ENCODE measurements around the gene DYNC1LI1. TPM values are rescaled to one million over a fixed set of nuclear protein-coding genes. Genes with fewer than 3 reads are reported as not detected.

Gene DYNC1LI1
- polyA plus RNA-seq, 1 of the 3 experiments (the other 2 are of a cell fraction) = 15.4 TPM

DNA sequence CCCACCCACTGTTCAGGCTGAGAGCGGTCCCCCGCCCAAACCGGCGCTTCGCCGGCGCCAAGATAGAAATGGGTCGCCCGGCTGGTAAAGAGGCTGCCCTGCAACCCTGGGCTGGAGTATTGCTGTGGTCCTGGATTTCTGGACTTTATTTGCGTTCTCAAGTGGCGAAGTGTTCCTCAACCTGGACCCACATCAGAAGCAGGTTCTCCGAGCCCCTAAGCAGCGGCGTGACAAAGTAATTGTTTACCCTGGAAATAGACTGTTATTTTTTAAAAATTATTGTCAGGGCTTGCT, 481 bp upstream of the DYNC1LI1 start:
- peaks cover 25% of the 10 kb centered on the region for H4K20me1 ChIP-seq (ENCODE audit: insufficient read depth)
- no peak for DNase-seq
- TF ChIP-seq FOXJ3 (CRISPR knock-in tag; IDR thresholded peaks at IDR 0.05) = 0 out of 2 replicates have a peak, but pooled peaks have one; percentile 32
- no peak for TF ChIP-seq RAD21 (IDR thresholded peaks at IDR 0.05; ENCODE audit: low read length)

GRCh38 chr3:32569540-32570420, 878 bp downstream of the DYNC1LI1 start:
- peak overlapping the region; percentile 86 for H3K4me2 ChIP-seq
- ChIA-PET CTCF (interaction anchor here (0.9 to 2.1 kb wide), 5 partner anchors 9 to 102 kb away, joined by 3 to 7 read pairs (median 3); no protein-coding TSS in a partner anchor), POLR2A (interaction anchor here (0.8 kb wide), 1 partner anchor 9 kb away, joined by 3 read pairs; no protein-coding TSS in a partner anchor)
- peaks cover 8% of the 10 kb centered on the region for H3F3A ChIP-seq (replicated peaks; ENCODE audit: insufficient read depth)
- peak; percentile 77 for DNase-seq
- peaks cover 30% of the 10 kb centered on the region for H4K20me1 ChIP-seq (ENCODE audit: insufficient read depth)
- no peaks in the 10 kb centered on the region for H3K27me3 ChIP-seq (ENCODE audit: insufficient read depth)
- H3K36me3 ChIP-seq (replicated peaks in 1 of 2; ENCODE audit: control insufficient read depth in 1 of 2, insufficient read depth in 2 of 2, low read length in 1 of 2) = peaks cover 0 to 14% of the 10 kb centered on the region in 2 experiments
- peak overlapping the region; percentile 85 to 87 for H3K4me3 ChIP-seq (ENCODE audit: low read depth in 2 of 2, low read length in 1 of 2)
- H3K79me2 ChIP-seq (ENCODE audit: insufficient read depth) = peaks cover 57% of the 10 kb centered on the region
- H3K9ac ChIP-seq = peak overlapping the region; percentile 97
- H3K9me2 ChIP-seq = no peaks in the 10 kb centered on the region
- H3K4me1 ChIP-seq (ENCODE audit: control insufficient read depth in 1 of 2, insufficient read depth in 2 of 2, low read depth in 1 of 2, low read length in 1 of 2) = peaks cover 4 to 6% of the 10 kb centered on the region in 2 experiments; a peak in 2 of 4 replicates
- under 1% methylated on average over 14 of the region's 40 CpGs for WGBS (ENCODE audit: low lambda C conversion rate)
- H2AFZ ChIP-seq (ENCODE audit: low read depth) = peak overlapping the region; percentile 76
- peak overlapping the region; percentile 90 to 96 for H3K27ac ChIP-seq (ENCODE audit: low read depth in 2 of 2, low read length in 1 of 2)
- no peaks in the 10 kb centered on the region for H3K9me3 ChIP-seq
- TF ChIP-seq NRF1 (IDR thresholded peaks at IDR 0.05; ENCODE audit: low read depth, low read length) = no peak
- TF ChIP-seq, protein P1, sequence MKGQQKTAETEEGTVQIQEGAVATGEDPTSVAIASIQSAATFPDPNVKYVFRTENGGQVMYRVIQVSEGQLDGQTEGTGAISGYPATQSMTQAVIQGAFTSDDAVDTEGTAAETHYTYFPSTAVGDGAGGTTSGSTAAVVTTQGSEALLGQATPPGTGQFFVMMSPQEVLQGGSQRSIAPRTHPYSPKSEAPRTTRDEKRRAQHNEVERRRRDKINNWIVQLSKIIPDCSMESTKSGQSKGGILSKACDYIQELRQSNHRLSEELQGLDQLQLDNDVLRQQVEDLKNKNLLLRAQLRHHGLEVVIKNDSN (IDR thresholded peaks at IDR 0.05; ENCODE audit: borderline replicate concordance, low read depth) = no peak
- no peak for TF ChIP-seq TCF12 (IDR thresholded peaks at IDR 0.05)
- TF ChIP-seq TAF1 (IDR thresholded peaks at IDR 0.05; ENCODE audit: borderline replicate concordance, low read depth, low read length) = no peak
- TF ChIP-seq POLR2AphosphoS5 (IDR thresholded peaks at IDR 0.05; ENCODE audit: low read depth, low read length) = no peak
- TF ChIP-seq REST (IDR thresholded peaks at IDR 0.05; ENCODE audit: low read depth, low read length) = no peak
- no peak for TF ChIP-seq IRF3 (IDR thresholded peaks at IDR 0.05; ENCODE audit: low read depth, low read length)
- TF ChIP-seq CHD2 (IDR thresholded peaks at IDR 0.05; ENCODE audit: low read length, partially characterized antibody) = no peak
- TF ChIP-seq ELF1 (IDR thresholded peaks at IDR 0.05) = no peak
- TF ChIP-seq RXRA (IDR thresholded peaks at IDR 0.05; ENCODE audit: borderline replicate concordance, low read depth) = no peak
- TF ChIP-seq MXI1 (IDR thresholded peaks at IDR 0.05; ENCODE audit: low read depth, low read length) = peak; percentile 83
- no peak for TF ChIP-seq MEF2A (IDR thresholded peaks at IDR 0.05; ENCODE audit: borderline replicate concordance, low read depth)
- TF ChIP-seq, protein P2, sequence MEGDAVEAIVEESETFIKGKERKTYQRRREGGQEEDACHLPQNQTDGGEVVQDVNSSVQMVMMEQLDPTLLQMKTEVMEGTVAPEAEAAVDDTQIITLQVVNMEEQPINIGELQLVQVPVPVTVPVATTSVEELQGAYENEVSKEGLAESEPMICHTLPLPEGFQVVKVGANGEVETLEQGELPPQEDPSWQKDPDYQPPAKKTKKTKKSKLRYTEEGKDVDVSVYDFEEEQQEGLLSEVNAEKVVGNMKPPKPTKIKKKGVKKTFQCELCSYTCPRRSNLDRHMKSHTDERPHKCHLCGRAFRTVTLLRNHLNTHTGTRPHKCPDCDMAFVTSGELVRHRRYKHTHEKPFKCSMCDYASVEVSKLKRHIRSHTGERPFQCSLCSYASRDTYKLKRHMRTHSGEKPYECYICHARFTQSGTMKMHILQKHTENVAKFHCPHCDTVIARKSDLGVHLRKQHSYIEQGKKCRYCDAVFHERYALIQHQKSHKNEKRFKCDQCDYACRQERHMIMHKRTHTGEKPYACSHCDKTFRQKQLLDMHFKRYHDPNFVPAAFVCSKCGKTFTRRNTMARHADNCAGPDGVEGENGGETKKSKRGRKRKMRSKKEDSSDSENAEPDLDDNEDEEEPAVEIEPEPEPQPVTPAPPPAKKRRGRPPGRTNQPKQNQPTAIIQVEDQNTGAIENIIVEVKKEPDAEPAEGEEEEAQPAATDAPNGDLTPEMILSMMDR (IDR thresholded peaks at IDR 0.05) = 0 out of 2 replicates have a peak, but pooled peaks have one; percentile 8
- TF ChIP-seq, protein P3, sequence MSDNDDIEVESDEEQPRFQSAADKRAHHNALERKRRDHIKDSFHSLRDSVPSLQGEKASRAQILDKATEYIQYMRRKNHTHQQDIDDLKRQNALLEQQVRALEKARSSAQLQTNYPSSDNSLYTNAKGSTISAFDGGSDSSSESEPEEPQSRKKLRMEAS (IDR thresholded peaks at IDR 0.05; ENCODE audit: low read depth) = peak; percentile 21; the same call in 1 of the 2 replicates
- no peak for TF ChIP-seq RCOR1 (IDR thresholded peaks at IDR 0.05; ENCODE audit: low read length)
- no peak for TF ChIP-seq EP300 (IDR thresholded peaks at IDR 0.05; ENCODE audit: borderline replicate concordance in 1 of 2, low read depth in 1 of 2, low read length in 1 of 2)
- no peak for TF ChIP-seq FOXJ3 (CRISPR knock-in tag; IDR thresholded peaks at IDR 0.05)
- TF ChIP-seq FOXM1 (IDR thresholded peaks at IDR 0.05; ENCODE audit: low read depth) = no peak

More for the DNA sequence above, 481 bp upstream of the DYNC1LI1 start:
- Histone ChIP-seq H3K4me3 (ENCODE audit: low read depth in 2 of 2, low read length in 1 of 2) (peak overlapping the region; percentile 85 to 87), H3K4me2 (peak overlapping the region; percentile 86), H3F3A (replicated peaks; ENCODE audit: insufficient read depth) (peaks cover 5% of the 10 kb centered on the region), H3K9ac (peak overlapping the region; percentile 97), H3K27ac (ENCODE audit: low read depth in 2 of 2, low read length in 1 of 2) (peak overlapping the region; percentile 89 to 90), H2AFZ (ENCODE audit: low read depth) (peak overlapping the region; percentile 89), H3K9me2 (no peaks in the 10 kb centered on the region), H3K27me3 (ENCODE audit: insufficient read depth) (no peaks in the 10 kb centered on the region), H3K9me3 (no peaks in the 10 kb centered on the region), H3K36me3 (replicated peaks in 1 of 2; ENCODE audit: control insufficient read depth in 1 of 2, insufficient read depth in 2 of 2, low read length in 1 of 2) (peaks cover 0 to 6% of the 10 kb centered on the region in 2 experiments), H3K4me1 (ENCODE audit: control insufficient read depth in 1 of 2, insufficient read depth in 2 of 2, low read depth in 1 of 2, low read length in 1 of 2) (peaks cover 4 to 6% of the 10 kb centered on the region in 2 experiments; a peak in 2 of 4 replicates), H3K79me2 (ENCODE audit: insufficient read depth) (peaks cover 43% of the 10 kb centered on the region)
- ChIA-PET CTCF (no interaction called here), POLR2A (no interaction called here)
- 4% methylated on average over 13 of the region's 14 CpGs for WGBS (ENCODE audit: low lambda C conversion rate)

Data from SK-N-SH (cell line).